Activated naive CD4-positive, alpha-beta T cell treated with anti-CD3 and anti-CD28 coated beads, Interleukin-2, amount 10 ng/mL, durations not matched to agents 7 days and 5 days (primary cell): Measurements from ENCODE around the gene CLDN15.
A peak's percentile ranks its signal among the peaks of the same experiment; 100 is the strongest.

Experiments used
- CTCF ChIA-PET: fragments of 350-600 bp; sonication (Branson Sonifier 250); formaldehyde crosslinking; loops from one replicate; lab custom pipeline; 2021; ENCODE audit warnings: antibody characterized with exemption; lab: Charles Lee
- DNase-seq: peaks from one replicate; pipeline ENCODE4 v3.0.0-alpha.2; 2020
- H3K27ac Mint-ChIP-seq: one replicate; pipeline ENCODE4 v1.8.0; 2021; ENCODE audit warnings: mild to moderate bottlenecking, moderate library complexity, mixed read lengths
- H3K27me3 Mint-ChIP-seq: one replicate; pipeline ENCODE4 v1.8.0; 2021; ENCODE audit warnings: mild to moderate bottlenecking, mixed read lengths
- H3K36me3 Mint-ChIP-seq: one replicate; pipeline ENCODE4 v1.8.0; 2021; ENCODE audit warnings: mixed read lengths
- H3K4me1 Mint-ChIP-seq: one replicate; pipeline ENCODE4 v1.8.0; 2021; ENCODE audit warnings: mixed read lengths
- H3K4me3 Mint-ChIP-seq: one replicate; pipeline ENCODE4 v1.8.0; 2021; ENCODE audit warnings: mild to moderate bottlenecking, moderate library complexity, mixed read lengths
- H3K9me3 Mint-ChIP-seq: one replicate; pipeline ENCODE4 v1.8.0; 2021; ENCODE audit warnings: mixed read lengths

The CLDN15 gene

GRCh38 chr7:101240226-101241014 is 2.8 kb upstream of the CLDN15 start:
- Mint-ChIP-seq H3K36me3 (peaks cover 32% of the 10 kb centered on the region), H3K27ac (no peak overlapping the region), H3K4me3 (no peak overlapping the region), H3K4me1 (peaks cover 33% of the 10 kb centered on the region), H3K9me3 (no peaks in the 10 kb centered on the region), H3K27me3 (no peaks in the 10 kb centered on the region)
- CTCF ChIA-PET = interaction anchor here (0.5 kb wide), 1 partner anchor 41 kb away, joined by 3 read pairs; no protein-coding TSS in a partner anchor
- DNase-seq = no peak

GRCh38 chr7:101239951-101240220 is 2.3 kb upstream of the CLDN15 start:
- Mint-ChIP-seq H3K27me3 (no peaks in the 10 kb centered on the region), H3K27ac (no peak overlapping the region), H3K36me3 (peaks cover 28% of the 10 kb centered on the region), H3K4me1 (peaks cover 28% of the 10 kb centered on the region), H3K4me3 (no peak overlapping the region), H3K9me3 (no peaks in the 10 kb centered on the region)
- no peak for DNase-seq
- CTCF ChIA-PET = no interaction called here

GRCh38 chr7:101239191-101239950 is 1.8 kb upstream of the CLDN15 start:
- CTCF ChIA-PET = no interaction called here

GRCh38 chr7:101238226-101239182 is 902 bp upstream of the CLDN15 start:
- H3K27me3 Mint-ChIP-seq = no peaks in the 10 kb centered on the region
- H3K9me3 Mint-ChIP-seq = no peaks in the 10 kb centered on the region
- H3K4me3 Mint-ChIP-seq = no peak overlapping the region
- CTCF ChIA-PET = interaction anchor here (1.5 kb wide), 1 partner anchor 53 kb away, joined by 7 read pairs; no protein-coding TSS in a partner anchor
- no peak for DNase-seq
- H3K27ac Mint-ChIP-seq = no peak overlapping the region
- peaks cover 16% of the 10 kb centered on the region for H3K4me1 Mint-ChIP-seq
- H3K36me3 Mint-ChIP-seq = peaks cover 20% of the 10 kb centered on the region

More at GRCh38 chr7:101239191-101239950, 1.8 kb upstream of the CLDN15 start:
- H3K36me3 Mint-ChIP-seq = peaks cover 26% of the 10 kb centered on the region
- H3K27ac Mint-ChIP-seq = no peak overlapping the region
- H3K9me3 Mint-ChIP-seq = no peaks in the 10 kb centered on the region
- H3K4me3 Mint-ChIP-seq = no peak overlapping the region
- peaks cover 25% of the 10 kb centered on the region for H3K4me1 Mint-ChIP-seq
- no peaks in the 10 kb centered on the region for H3K27me3 Mint-ChIP-seq
- DNase-seq = no peak

GRCh38 chr7:101236292-101236835 is 1.2 kb downstream of the CLDN15 start:
- CTCF ChIA-PET = interaction anchor here (0.6 to 1.5 kb wide), 2 partner anchors 55 to 172 kb away, joined by 3 to 7 read pairs; no protein-coding TSS in a partner anchor
- Mint-ChIP-seq H3K27me3 (no peaks in the 10 kb centered on the region), H3K36me3 (peaks cover 16% of the 10 kb centered on the region), H3K9me3 (no peaks in the 10 kb centered on the region), H3K4me3 (no peak overlapping the region), H3K27ac (no peak overlapping the region), H3K4me1 (peaks cover 5% of the 10 kb centered on the region)
- DNase-seq = no peak

GRCh38 chr7:101235522-101235921 is 2.1 kb downstream of the CLDN15 start:
- no peaks in the 10 kb centered on the region for H3K27me3 Mint-ChIP-seq
- H3K4me3 Mint-ChIP-seq = no peak overlapping the region
- peaks cover 3% of the 10 kb centered on the region for H3K4me1 Mint-ChIP-seq
- peaks cover 15% of the 10 kb centered on the region for H3K36me3 Mint-ChIP-seq
- no peaks in the 10 kb centered on the region for H3K9me3 Mint-ChIP-seq
- no peak overlapping the region for H3K27ac Mint-ChIP-seq
- CTCF ChIA-PET = interaction anchor here (0.6 to 3.1 kb wide), 3 partner anchors 9 to 173 kb away, joined by 3 to 16 read pairs (median 13); partner anchors contain the start of gene FIS1
- no peak for DNase-seq

GRCh38 chr7:101235050-101235449 is 2.6 kb downstream of the CLDN15 start:
- no peak for DNase-seq
- H3K4me1 Mint-ChIP-seq = peaks cover 4% of the 10 kb centered on the region
- H3K36me3 Mint-ChIP-seq = peaks cover 15% of the 10 kb centered on the region
- H3K4me3 Mint-ChIP-seq = no peak overlapping the region
- no peak overlapping the region for H3K27ac Mint-ChIP-seq
- no peaks in the 10 kb centered on the region for H3K27me3 Mint-ChIP-seq
- CTCF ChIA-PET = interaction anchor here (2.1 to 3.1 kb wide), 2 partner anchors 9 to 48 kb away, joined by 13 to 16 read pairs; partner anchors contain the start of gene FIS1
- no peaks in the 10 kb centered on the region for H3K9me3 Mint-ChIP-seq

- peaks cover 15% of the 10 kb centered on the region for H3K36me3 Mint-ChIP-seq
These were observed 3.0 kb downstream of the CLDN15 start for GRCh38 chr7:101234636-101235035.

GRCh38 chr7:101233907-101234547 is 3.6 kb downstream of the CLDN15 start:
- CTCF ChIA-PET = interaction anchor here (2.1 to 3.1 kb wide), 2 partner anchors 10 to 49 kb away, joined by 13 to 16 read pairs; partner anchors contain the start of gene FIS1
- peaks cover 14% of the 10 kb centered on the region for H3K36me3 Mint-ChIP-seq
- no peak for DNase-seq

More at GRCh38 chr7:101234636-101235035, 3.0 kb downstream of the CLDN15 start:
- Mint-ChIP-seq H3K4me3 (no peak overlapping the region), H3K27ac (no peak overlapping the region), H3K27me3 (no peaks in the 10 kb centered on the region), H3K9me3 (no peaks in the 10 kb centered on the region), H3K4me1 (peaks cover 4% of the 10 kb centered on the region)
- DNase-seq = no peak
- CTCF ChIA-PET = interaction anchor here (2.1 to 3.1 kb wide), 2 partner anchors 10 to 48 kb away, joined by 13 to 16 read pairs; partner anchors contain the start of gene FIS1

GRCh38 chr7:101232141-101232850 is 5.3 kb downstream of the CLDN15 start:
- Mint-ChIP-seq H3K27ac (no peak overlapping the region), H3K27me3 (no peaks in the 10 kb centered on the region), H3K9me3 (no peaks in the 10 kb centered on the region), H3K4me3 (no peak overlapping the region), H3K4me1 (peaks cover 4% of the 10 kb centered on the region), H3K36me3 (peaks cover 18% of the 10 kb centered on the region)
- CTCF ChIA-PET = interaction anchor here (3.1 kb wide), 1 partner anchor 12 kb away, joined by 16 read pairs; the partner anchor contains the start of gene FIS1
- no peak for DNase-seq

More at GRCh38 chr7:101233907-101234547, 3.6 kb downstream of the CLDN15 start:
- H3K4me3 Mint-ChIP-seq = no peak overlapping the region
- no peak overlapping the region for H3K27ac Mint-ChIP-seq
- peaks cover 4% of the 10 kb centered on the region for H3K4me1 Mint-ChIP-seq
- H3K27me3 Mint-ChIP-seq = no peaks in the 10 kb centered on the region
- no peaks in the 10 kb centered on the region for H3K9me3 Mint-ChIP-seq

GRCh38 chr7:101231644-101232043 is 6.0 kb downstream of the CLDN15 start:
- no peak for DNase-seq
- Mint-ChIP-seq H3K4me3 (no peak overlapping the region), H3K27me3 (no peaks in the 10 kb centered on the region), H3K27ac (peak overlapping the region; percentile 14), H3K9me3 (no peaks in the 10 kb centered on the region), H3K36me3 (peaks cover 22% of the 10 kb centered on the region), H3K4me1 (peaks cover 4% of the 10 kb centered on the region)
- CTCF ChIA-PET = interaction anchor here (1.1 kb wide), 1 partner anchor 12 kb away, joined by 3 read pairs; no protein-coding TSS in a partner anchor

- no peaks in the 10 kb centered on the region for H3K9me3 Mint-ChIP-seq
- no peak for DNase-seq
- peaks cover 46% of the 10 kb centered on the region for H3K36me3 Mint-ChIP-seq
- H3K4me1 Mint-ChIP-seq = peaks cover 9% of the 10 kb centered on the region
- H3K27me3 Mint-ChIP-seq = no peaks in the 10 kb centered on the region
- H3K4me3 Mint-ChIP-seq = no peak overlapping the region
- CTCF ChIA-PET = no interaction called here
- no peak overlapping the region for H3K27ac Mint-ChIP-seq
These were observed 10.9 kb downstream of the CLDN15 start for GRCh38 chr7:101226721-101227120.
